ENCODE results near the gene EMCN.
"Not testable (repeated sequence)": the region's sequence is repeated elsewhere in the genome, so short reads cannot be mapped to it uniquely, and the experiment has no call there.

The EMCN gene

DNA sequence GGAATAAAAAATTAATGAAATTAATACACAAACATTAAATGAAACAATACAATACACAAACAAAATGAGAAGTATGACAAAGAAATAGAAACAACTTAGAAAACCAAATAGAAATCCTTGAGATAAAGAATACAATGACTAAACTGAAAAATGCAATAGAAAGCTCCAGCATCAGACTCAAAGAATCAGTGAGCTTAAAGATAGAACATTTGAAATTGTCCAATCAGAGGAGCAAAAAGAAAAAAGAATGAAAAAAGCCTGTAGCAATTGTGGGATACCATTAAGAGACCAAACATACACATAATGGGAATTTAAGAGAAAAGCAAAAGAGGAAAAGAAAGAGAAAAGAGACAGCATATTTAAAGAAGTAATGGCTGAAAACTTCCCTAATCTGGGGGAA is 25.7 kb downstream of the EMCN start:
- no peak for DNase-seq (ENCODE audit: low read depth)

DNA sequence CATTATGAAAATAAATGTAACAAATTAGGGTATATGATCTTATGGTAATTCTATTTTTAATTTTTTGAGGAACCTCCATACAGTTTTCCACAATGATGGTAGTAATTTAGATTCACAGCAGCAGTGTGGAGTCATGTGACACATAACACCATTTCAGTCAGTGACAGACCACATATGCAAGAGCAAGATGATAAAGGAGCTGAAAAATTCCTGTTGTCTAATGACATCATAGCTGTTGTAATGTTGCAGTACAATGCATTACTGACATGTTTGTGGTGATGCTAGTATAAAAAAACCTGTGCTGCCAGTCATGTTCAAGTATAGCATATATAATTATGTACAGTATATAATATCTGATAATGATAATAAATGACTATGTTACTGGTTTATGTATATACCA is 28.5 kb downstream of the EMCN start:
- DNase-seq (ENCODE audit: low read depth), result no peak

- DNase-seq (ENCODE audit: low read depth), result no peak
Observed at GRCh38 chr4:100486496-100486895, 31.3 kb downstream of the EMCN start.

DNA sequence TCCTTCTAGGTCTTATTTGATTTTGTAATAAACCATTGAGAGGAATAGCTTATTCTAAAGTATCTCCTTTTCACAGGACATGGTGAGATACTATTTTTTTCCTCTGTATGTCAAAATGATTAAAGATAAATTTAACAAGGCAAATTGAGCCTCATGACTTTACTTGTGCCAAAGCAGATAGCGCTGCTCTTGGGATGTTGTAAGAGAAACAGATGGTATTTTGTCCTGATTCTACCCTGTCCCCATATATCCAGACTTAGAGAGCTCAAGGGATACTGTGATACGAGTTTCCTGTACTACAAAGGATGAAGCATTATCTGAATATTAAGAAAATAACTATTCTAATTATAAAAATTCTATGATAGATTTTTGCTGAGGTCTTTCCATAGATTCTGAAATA is 34.0 kb downstream of the EMCN start:
- DNase-seq (ENCODE audit: low read depth), result no peak

DNA sequence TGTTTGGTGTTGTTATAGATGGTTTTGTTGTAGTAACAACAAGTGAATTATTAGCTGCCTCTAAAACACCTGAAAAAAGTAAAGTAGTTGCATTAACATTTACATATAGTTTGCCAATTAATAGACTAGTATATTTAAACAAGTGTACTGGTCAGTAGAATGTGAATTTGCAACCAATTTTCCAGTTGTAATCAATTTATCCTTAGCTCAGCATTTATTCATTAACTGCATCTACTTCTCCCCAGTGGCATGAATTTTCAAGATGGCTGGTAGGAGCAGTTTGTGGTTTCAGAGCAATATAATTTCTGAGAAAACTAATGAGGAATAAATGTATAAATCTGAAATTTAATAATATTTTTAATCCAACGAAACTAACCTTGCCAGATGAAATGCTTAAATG is 37.9 kb downstream of the EMCN start:
- no peak for DNase-seq (ENCODE audit: low read depth)

DNA sequence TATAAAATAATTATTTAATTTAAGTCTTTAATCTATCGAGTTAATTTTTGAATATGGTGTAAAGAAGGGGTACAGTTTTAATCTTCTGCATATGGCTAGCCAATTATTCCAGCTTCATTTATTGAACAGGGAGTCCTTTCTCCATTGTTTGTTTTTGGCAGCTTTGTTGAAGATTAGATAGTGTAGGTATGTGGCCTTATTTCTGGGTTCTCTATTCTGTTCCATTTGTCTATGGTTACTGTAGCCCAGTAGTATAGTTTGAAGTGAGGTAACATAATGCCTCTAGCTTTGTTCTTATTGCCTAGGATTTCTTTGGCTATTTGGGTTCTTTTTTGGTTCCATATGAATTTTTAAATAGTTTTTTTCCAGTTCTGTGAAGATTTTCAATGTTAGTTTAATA is 48.3 kb downstream of the EMCN start:
- DNase-seq (ENCODE audit: low read depth), result no peak

DNA sequence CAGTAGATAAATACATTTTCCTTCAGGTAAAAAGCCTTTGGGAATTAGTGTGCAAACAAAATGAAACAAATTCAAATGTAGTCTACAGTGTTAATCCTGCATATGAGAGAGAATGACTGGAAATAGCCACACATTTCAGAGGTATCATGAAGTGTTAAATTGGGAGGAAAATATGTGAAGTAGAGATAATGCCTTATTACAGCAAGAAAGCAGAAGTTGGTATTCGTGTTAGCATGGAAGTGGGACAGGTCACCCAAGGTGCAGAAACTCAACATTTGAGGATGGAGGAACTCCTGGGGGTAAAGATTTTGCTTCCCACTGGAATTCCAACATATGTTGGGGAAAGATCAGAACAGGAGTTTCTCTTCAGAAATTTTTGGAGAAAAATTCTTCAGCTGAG is 51.3 kb downstream of the EMCN start:
- no peak for DNase-seq (ENCODE audit: low read depth)

DNA sequence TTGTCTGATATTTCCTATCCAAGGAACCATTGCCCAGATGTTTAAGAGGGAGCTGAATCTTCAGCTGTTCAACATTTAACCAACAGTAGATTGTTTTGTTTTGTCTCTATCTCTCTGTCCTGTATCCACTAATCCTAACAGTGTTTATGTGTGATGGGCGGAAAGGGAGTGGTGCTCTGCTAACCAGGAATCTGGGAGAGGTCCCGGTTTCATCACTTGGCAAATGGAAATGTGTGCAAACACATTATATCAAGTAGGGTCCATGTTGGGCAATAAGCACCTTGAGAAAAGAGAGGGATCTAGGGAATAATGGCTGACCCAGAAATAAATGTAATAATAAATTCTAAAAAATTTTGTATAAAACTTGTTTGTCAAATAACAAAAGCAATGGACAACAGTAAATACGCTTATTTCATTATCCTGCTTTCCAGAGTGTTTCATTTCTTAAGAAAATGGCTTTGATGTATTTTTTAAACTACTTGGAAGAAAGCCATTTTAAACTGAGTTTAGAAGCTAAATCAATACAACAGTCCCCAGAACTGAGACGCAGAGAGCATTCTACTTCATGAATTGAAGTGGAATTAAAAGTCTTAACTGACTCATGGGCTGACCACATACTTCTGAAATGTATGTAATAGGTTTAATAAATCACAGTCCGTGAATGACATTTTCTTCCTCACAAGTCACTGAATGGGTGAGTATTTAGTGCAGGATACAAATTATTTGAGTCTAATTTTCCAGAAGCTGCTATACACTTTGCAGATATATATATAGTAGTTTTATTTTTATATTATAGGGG is 55.8 kb downstream of the EMCN start:
- no peak for DNase-seq (ENCODE audit: low read depth)

- DNase-seq (ENCODE audit: low read depth), result no peak
Observed at GRCh38 chr4:100450449-100450848, 67.4 kb downstream of the EMCN start.

DNA sequence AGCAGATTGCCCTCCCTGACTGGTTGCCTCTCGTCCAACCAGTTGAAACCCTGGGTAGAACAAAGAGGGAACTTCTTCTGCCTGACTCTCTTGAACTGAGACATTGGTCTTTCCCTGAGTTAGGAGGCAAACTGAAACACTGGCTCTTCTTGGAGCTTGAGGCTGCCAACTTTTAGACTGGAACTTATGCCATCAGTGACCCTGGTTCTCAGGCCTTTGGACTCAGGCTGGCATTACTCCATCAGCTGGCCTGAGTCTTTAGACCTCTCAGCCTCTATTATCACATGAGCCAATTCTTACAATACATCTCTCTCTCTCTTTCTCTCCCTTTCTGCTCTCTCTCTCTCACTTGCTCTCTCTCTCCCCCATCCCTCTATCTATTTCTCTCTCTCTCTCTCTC is 86.4 kb downstream of the EMCN start:
- no peak for DNase-seq (ENCODE audit: low read depth)

GRCh38 chr4:100430451-100430850 is 87.4 kb downstream of the EMCN start:
- DNase-seq (ENCODE audit: low read depth), result no peak

GRCh38 chr4:100429616-100430015 is 88.2 kb downstream of the EMCN start:
- no peak for DNase-seq (ENCODE audit: low read depth)

DNA sequence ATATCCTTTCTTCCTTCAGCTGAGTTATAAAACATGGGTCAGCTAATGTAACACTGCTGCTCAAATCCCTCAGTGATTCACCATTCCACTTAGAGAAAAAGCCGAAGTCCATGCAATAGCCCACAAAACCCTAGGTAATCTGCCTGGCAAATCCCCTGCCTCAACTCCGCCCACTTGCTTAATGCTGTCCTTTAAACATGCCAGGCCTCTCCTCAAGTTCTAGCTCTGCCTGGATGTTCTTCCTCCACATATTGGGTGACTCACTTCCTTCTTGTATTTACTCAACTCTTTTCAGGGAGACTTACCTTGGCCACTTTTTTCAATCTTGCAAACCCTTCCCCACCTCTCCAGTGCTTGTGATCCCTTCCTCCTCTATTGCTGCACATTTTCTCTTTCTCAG is 89.8 kb downstream of the EMCN start:
- DNase-seq (ENCODE audit: low read depth), result no peak

- DNase-seq (ENCODE audit: low read depth), result no peak
Observed at GRCh38 chr4:100424376-100424775, 93.4 kb downstream of the EMCN start.

DNA sequence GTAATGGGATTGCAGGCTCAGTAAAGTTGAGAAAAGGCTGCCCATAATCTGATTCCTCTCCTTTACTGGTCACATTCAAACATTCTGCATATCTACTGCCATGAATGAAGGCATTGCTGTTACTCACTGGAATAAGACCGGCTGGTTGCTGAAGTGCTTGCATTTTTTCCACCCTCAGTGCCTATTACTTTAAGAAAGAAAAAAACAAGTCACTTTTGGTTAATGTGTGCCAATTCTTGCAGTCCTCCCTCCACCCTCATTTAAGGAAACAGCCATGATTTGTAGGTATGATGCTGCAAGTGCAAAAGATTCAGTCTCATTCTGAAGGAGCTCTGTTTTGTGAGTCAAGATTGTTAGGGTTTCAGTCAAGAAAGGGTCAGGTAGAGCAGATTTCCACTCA is 94.9 kb downstream of the EMCN start:
- DNase-seq (ENCODE audit: low read depth), result no peak

DNA sequence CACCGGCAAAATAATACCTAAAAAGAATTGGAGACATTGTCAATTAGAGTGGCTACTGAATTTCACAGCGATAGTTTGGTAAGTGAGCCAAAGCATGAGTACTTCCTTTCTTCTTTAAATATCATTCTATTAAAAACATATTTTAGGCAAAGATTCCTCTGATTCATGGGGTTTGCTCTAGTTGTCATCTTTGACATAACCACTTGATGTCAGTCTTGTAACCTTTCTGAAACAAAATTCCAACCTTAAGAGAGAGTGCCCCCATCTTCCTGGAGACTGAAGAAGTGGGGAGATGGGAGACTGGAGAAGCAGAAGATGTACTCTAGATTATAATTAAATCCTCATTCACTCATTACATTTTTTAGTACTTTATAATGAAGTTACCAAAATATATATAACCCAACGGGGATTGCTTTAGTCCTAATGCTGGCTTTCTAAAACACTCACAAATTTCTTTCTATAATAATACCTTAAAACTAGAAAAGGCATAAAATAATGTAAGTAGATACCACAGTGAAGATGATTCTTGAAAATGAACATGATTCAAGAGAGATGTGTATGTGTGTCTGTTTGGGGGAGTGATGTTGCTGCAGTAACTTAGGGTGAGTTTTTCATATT is 96.4 kb downstream of the EMCN start:
- no peak for DNase-seq (ENCODE audit: low read depth)

GRCh38 chr4:100420571-100420970 is 97.3 kb downstream of the EMCN start:
- no peak for DNase-seq (ENCODE audit: low read depth)

- no peak for DNase-seq (ENCODE audit: low read depth)
Observed at GRCh38 chr4:100417565-100417964, 100.3 kb downstream of the EMCN start.

DNA sequence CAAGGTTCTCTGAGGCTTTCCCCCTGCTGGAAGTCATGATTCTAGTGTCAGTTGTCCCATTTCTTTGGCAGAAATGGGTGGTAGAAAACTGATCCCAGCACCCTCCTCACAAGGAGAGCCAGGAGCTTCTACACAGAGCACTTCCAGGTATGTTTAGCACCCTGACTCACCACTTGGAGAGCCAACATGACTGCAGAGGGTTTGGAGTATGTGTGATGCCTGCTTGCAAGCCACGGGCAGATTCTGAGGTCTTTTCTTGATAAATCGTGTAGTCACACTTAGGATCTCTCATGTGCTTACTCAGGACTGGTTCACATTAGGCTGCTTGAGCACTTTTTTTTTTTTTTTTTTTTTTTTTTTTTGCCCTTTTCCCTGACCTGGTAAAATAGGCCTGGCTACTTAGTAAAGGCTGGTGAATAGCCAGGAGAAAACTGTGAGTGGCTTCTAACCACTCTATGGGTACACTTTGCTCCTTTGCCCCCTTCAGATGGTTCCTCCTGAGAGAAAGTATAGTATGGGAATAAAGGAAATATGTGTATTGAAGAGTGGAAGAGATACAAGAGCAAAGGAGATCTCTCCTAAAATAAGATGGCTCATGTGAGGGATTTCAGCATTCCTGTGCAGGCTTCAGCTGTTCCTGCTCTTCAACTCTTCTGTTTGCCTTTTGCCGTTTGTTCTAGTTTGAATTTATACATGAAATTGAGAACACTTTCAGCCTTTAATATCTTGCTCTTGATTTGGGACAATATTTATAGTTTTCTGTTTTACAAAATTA is 103.6 kb downstream of the EMCN start:
- no peak for DNase-seq (ENCODE audit: low read depth)

DNA sequence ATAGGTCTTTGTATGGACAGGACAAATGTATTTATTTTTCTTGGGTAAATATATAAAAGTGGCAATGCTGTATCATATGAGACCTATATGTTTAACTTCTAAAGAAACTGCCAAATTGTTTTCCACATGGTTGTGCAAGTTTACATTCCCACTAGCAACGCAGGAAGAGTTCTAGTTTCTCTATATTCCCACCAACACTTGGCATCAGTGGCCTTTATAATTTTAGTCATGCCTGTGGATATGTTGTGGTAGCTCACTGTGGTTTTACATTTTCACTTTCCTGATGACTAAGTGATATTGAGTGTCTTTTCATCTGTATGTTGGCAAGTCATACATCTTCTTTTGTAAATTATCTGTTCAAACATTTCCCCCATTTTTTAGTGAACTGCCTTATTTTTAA is 126.0 kb downstream of the EMCN start:
- DNase-seq (ENCODE audit: low read depth), result no peak

DNA sequence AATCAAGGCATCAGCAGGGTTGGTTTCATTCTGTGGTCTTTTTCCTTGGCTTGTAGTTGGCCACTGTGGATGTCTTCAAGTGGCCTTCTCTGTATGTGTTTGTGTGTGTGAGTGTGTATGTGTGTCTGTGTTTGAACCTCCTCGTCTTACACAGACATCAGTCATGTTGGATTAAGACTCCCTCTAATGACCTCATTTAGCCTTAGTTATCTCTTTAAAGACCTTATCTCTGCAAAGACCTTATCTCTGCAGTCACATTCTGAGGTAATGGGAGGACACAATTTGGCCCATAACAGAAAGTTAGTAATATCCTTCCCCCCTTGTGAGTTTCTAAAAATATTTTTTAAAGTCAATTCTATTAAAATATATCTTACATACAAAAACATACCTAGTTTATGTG is 126.7 kb downstream of the EMCN start:
- DNase-seq (ENCODE audit: low read depth), result no peak

GRCh38 chr4:100386270-100386669 is 131.6 kb downstream of the EMCN start:
- no peak for DNase-seq (ENCODE audit: low read depth)

DNA sequence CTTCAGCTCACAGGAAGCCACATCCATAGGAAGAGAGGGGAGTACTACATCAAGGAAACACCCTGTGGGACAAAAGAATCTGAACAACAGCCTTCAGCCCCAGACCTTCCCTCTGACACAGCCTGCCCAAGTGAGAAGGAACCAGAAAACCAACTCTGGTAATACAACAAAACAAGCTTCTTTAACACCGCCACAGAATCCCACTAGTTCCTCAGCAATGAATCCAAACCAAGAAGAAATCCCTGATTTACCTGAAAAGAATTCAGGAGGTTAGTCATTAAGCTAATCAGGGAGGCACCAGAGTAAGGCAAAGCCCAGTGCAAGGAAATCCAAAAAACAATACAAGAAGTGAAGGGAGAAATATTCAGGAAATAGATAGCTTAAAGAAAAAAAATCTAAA is 137.4 kb downstream of the EMCN start:
- not testable (repeated sequence) for DNase-seq (ENCODE audit: low read depth)

All from stimulated activated CD8-positive, alpha-beta memory T cell treated with anti-CD3 and anti-CD28 coated beads, Interleukin-7, amount 100 ng/mL, for 24 hours (primary cell).